Measurements from ENCODE around the gene TAS2R60. TPM values are rescaled to one million over a fixed set of nuclear protein-coding genes. Genes with fewer than 3 reads are reported as not detected.
A peak's percentile ranks its signal among the peaks of the same experiment; 100 is the strongest.
"Not testable (repeated sequence)": the region's sequence is repeated elsewhere in the genome, so short reads cannot be mapped to it uniquely, and the experiment has no call there.

Gene TAS2R60
- total RNA-seq, 1 donor from 2014 or later = 0.40 TPM

DNA sequence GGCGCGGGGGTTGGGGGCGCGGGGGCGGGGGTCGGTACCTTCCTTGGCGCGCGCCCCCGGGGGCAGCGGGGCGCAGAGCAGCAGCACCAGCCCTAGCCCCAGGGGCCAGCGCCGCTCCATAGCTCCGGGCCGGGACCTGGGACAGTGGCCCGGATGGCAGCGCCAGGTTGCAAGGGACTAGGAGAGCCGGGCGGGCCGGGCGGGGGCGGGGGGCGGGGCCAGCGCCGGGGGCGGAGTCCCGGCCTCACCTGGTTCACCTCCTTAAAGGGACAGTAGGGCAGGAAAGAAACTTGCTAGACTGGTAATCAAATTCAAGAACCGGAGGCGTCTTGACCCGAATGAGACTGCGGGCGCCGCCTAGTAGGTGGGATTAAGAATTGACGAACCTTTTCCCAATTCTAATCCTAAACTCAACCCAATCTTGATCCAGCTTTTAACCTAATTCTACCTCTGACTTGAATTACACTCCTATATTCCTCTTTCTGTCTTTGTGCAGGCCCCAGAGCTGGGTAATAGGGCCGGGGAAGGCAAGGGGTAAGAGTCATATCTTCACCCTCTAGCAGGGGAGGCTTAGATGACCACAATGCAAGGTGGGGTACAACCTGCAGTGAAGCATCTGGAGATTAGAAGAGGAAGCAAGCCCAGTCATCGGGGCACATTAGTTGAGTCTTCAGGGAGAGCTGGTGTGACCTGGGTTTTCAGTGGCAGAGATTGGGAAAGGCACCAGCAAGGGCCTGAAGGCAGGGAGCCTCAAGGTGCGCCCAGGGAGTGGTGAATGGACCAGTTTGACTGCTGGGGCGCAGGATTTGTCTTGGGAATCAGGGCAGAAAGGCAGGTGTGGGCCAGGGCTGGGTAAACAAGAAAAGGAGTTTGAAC, 34.3 kb upstream of the TAS2R60 start, which contains the start of gene EPHA1:
EPHA1 (minus strand) TSS at position 171 of the 876 bp plus-strand sequence; CDS start at position 120, 51 bp downstream.
- ATAC-seq = no peak
- intact Hi-C loops (cut with DNase I) = no loop called here
- DNase-seq (ENCODE audit: low spot score) = no peak

DNA sequence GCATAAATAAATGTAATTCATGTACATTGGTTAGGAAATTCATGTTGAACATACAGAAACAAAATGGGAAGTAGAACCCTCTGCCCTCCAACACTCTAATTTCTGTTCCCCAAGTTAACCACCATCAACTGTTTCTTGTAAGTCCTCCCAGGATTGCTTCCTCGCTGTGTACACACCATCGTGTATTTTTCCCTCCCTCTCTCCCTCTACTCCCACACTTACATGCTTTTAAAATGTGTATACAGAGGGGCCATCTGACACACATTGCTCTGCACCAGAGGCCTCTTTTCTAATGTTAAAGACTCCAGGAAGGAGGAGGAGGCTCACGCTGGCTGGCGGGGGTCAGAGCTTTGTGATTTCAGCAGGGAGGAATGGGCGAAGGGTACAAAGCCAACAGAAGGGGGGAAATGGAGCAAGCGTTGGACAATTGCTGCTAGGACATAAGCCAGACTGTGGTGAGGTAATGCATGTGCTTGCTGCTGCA, 32.7 kb upstream of the TAS2R60 start:
- no peak for DNase-seq (ENCODE audit: low spot score)
- no peak for ATAC-seq
- intact Hi-C loops (cut with DNase I) = loop anchor here (10.0 kb wide), 1 partner anchor 166 kb away; no protein-coding TSS in a partner anchor

GRCh38 chr7:143411976-143412708, 31.1 kb upstream of the TAS2R60 start:
- DNase-seq (ENCODE audit: low spot score) (no peak), ATAC-seq (no peak)
- intact Hi-C loops (cut with DNase I) = loop anchor here (10.0 kb wide), 1 partner anchor 167 kb away; no protein-coding TSS in a partner anchor

DNA sequence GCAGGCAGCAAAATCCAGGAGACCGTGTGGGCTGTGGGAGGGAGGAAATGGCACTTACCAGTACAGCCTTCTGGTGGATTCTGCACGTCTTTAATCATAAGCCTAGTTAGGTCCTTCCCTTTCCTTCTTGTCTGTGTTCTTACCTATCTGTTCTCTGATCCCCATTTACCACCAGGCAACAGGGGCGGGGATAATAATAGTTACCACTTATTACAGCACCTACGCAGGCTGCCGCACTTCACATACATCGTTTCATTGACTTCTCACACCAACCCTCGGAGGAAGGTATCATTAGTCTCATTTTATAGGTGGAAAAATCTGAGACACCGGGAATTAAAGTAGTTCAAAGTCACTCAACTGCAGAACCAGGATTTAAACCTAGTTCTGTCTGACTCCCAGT, 30.1 kb upstream of the TAS2R60 start:
- no peak for DNase-seq (ENCODE audit: low spot score)
- no peak for ATAC-seq
- intact Hi-C loops (cut with DNase I) = loop anchor here (10.0 kb wide), 1 partner anchor 168 kb away; no protein-coding TSS in a partner anchor

GRCh38 chr7:143415209-143415608, 28.0 kb upstream of the TAS2R60 start:
- intact Hi-C loops (cut with DNase I) = loop anchor here (10.0 kb wide), 1 partner anchor 170 kb away; no protein-coding TSS in a partner anchor
- DNase-seq (ENCODE audit: low spot score); ATAC-seq: not testable (repeated sequence)

- intact Hi-C loops (cut with DNase I) = loop anchor here (10.0 kb wide), 1 partner anchor 171 kb away; no protein-coding TSS in a partner anchor
- DNase-seq (ENCODE audit: low spot score) (no peak), ATAC-seq (no peak)
Observed at GRCh38 chr7:143415742-143416397, 27.4 kb upstream of the TAS2R60 start.

DNA sequence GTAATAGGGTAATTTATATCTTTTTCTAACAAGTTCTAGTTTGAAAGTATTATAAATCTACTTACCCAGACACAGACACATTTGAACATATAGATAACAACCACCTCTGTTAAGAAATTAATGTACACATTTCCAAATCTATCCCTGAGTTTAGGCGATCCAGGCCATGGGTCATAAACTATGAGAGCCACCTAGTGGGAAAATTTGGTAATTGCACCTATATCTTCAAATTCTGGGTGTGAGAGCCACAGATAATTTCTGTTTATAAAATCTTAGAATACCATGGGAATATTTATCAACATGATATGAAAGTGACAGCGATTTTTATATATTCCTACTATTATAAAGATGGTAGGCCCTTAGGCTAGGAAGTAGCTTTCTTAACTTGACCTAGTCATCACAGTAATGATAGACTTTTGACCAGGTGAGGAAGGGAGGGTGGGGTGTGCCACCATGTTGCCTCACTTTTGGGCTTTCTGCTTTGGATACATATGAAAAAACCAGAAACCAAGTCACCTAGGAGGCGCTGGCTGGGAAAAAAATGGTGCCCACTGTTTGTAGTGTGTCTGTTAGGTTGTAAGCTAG, 26.6 kb upstream of the TAS2R60 start:
- intact Hi-C loops (cut with DNase I) = loop anchor here (10.0 kb wide), 1 partner anchor 172 kb away; no protein-coding TSS in a partner anchor
- peak; percentile 61 for ATAC-seq
- DNase-seq (ENCODE audit: low spot score) = no peak

DNA sequence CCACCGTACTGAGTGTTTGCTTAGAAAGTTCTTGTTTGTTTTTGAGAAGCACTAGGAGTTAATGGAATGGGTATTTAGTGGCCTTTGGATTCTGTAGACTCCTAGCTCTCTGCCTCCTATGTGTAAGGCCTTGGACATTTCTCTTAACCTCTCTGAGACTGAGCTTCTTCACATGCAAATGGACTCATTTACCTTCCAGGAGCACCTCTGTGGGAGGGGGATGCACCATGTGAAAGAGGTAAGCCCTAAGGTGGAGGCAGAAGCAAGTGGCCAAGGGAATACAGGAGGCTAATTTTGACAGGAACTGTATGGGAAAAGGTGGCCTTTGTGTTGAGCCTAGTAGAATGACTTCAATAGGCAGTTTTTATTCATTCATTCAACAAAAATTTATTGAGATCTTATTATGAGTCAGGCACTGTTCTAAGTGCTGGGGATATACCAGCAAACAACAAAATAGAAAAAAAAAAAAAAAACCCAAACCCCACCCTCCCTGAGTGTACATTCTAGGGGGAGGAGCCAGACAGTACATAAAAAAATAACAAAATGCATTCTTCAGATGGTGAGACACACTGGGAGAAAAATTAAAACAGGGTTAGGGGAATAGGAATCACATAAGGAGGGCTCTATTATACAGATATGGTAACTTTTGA, 25.4 kb upstream of the TAS2R60 start:
- no peak for DNase-seq (ENCODE audit: low spot score)
- no peak for ATAC-seq
- intact Hi-C loops (cut with DNase I) = loop anchor here (10.0 kb wide), 1 partner anchor 173 kb away; no protein-coding TSS in a partner anchor

- intact Hi-C loops (cut with DNase I) = loop anchor here (10.0 kb wide), 1 partner anchor 174 kb away; no protein-coding TSS in a partner anchor
Observed at GRCh38 chr7:143418681-143419458, 24.4 kb upstream of the TAS2R60 start.

DNA sequence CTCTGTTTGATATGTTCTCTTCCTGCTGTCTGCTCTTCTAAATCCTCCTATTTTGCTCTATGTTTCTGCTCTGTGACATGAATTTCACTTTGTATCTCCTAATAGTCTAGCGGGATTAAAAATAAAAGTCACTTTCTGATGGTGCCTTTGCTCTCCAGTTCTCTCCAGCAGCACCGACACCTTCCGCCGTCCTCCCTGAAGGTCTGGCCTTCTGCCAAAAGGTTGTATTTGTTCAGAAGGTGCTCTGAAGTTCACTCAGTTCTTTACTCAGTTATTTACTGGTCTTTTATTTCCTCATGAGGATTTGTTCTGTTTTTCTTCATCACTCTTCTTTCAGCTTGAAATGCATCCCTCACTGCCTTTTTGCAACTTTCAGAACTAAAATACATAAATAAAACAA, 23.4 kb upstream of the TAS2R60 start:
- DNase-seq (ENCODE audit: low spot score) = no peak
- intact Hi-C loops (cut with DNase I) = loop anchor here (10.0 kb wide), 1 partner anchor 175 kb away; no protein-coding TSS in a partner anchor
- ATAC-seq = no peak

More at GRCh38 chr7:143418681-143419458, 24.4 kb upstream of the TAS2R60 start:
- DNase-seq (ENCODE audit: low spot score) = no peak
- no peak for ATAC-seq

DNA sequence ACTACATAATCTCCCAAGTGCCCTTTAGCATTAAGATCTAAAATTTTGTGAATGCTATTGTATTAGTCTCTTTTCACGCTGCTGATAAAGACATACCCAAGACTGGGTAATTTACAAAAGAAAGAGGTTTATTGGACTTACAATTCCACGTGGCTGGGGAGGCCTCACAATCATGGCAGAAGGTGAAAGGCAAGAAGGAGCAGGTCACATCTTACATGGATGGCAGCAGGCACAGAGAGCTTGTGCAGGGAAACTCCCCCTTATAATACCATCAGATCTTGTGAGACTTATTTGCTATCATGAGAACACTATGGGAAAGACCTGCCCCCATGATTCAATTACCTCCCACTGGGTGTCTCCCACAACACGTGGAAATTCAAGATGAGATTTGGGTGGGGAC, 22.6 kb upstream of the TAS2R60 start:
- ATAC-seq; intact Hi-C loops (cut with DNase I); DNase-seq (ENCODE audit: low spot score): not testable (repeated sequence)

DNA sequence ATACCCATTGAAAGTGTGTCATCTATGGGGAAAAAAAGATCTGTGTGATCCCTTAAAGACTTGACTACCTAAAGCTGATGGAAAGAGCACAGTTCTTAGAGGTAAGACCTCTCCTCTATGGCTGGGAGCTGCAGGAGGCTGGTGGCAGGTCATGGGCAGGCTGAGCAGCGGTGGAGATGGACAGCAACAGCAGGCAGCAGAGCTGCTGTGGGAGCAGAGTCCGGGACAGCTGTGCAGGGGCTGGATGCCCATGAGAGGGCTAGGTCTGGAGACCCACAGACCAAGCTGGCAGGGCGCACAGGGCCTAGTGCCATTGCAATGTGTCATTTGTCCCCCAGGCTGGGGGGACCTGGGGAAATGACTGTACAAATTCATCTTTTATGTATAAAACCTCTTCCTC, 21.2 kb upstream of the TAS2R60 start:
- intact Hi-C loops (cut with DNase I) = no loop called here
- DNase-seq (ENCODE audit: low spot score) (no peak), ATAC-seq (no peak)

DNA sequence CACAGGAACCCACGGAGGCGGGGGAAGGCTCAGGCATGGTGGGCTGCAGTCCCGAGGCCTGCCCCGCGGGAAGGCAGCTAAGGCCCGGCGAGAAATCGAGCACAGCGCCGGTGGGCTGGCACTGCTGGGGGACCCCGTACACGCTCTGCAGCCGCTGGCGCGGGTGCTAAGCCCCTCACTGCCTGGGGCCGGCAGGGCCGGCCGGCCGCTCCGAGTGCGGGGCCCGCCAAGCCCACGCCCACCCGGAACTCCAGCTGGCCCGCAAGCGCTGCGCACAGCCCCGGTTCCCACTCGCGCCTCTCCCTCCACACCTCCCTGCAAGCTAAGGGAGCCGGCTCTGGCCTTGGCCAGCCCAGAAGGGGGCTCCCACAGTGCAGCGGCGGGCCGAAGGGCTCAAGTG, 18.8 kb upstream of the TAS2R60 start:
- DNase-seq (ENCODE audit: low spot score); intact Hi-C loops (cut with DNase I); ATAC-seq: not testable (repeated sequence)

DNA sequence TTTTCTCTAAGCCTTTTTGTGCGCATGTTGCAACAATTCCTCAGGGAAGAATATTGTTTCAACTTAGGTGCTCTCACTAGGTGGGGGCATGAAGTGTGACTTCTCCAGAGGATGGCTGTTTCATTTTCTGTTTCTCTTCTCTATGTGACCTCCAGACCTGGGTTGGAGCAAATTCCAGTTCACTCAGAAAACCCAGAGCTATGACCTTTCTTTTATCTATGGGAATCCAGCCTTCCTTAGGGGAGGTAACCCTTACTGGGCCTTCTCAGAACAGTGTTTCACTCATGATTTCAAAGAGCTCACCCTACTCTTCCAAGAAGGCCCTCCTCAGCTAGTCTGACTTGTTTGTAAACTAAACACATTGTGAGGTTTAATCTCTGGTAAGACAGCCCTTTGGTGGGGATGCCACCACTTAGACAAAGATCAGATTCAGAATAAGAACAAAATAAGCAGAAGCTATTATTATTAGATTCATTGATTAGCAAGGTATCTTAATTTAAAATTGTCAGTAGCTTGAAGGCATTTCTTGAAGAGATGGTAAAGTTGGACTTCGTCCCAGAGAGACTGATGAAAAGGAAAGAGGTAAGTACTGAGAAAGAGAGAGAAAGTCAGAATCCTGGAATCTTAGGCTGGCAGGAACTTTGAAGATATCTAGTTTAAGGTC, 16.6 kb upstream of the TAS2R60 start:
- intact Hi-C loops (cut with DNase I) = no loop called here
- ATAC-seq = no peak

DNA sequence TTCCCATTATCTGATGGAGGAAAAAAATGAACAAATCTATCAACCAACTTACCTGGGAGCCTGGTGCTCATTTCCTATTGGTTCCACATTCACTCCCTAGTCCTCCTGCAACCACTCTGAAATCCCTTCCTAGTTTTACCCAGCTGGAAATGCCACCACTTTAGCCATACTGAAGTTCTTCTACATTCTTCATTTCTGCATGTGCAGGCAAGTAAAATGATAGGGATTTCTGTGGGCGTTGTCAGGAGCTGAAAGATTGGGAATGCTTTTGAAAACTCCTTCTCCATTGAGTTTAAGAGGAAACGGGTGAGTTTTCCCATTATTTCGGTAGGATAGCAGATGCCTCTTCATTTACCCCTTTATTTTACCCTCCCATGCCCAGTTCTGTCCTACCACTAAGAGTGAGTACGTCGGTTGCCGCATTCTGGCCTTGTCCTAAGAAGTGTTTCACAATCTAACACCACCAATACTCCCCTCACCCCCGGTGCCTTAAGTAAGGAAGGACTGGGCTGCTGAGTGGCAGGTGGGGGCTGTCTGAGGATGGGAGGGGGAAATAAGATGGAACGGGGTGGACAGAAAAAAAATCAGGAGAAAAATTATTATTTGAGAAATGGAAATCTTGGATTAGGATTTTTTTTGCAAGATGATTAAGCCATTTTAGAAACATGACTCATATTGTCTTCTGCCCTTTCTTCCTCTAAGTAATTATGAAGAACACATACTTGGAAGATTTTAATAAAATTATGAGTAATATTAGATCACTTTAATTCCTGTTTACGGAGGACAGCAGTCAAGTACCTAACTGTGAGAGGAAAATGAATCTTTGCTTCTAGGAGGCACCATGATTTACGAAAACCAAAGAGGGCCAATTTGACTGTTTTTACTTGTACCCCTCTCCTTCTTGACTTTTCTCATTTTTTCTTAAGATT, 13.2 kb upstream of the TAS2R60 start:
- intact Hi-C loops (cut with DNase I) = no loop called here
- no peak for DNase-seq (ENCODE audit: low spot score)
- ATAC-seq = no peak

More for the DNA sequence above, 16.6 kb upstream of the TAS2R60 start:
- DNase-seq (ENCODE audit: low spot score) = no peak

DNA sequence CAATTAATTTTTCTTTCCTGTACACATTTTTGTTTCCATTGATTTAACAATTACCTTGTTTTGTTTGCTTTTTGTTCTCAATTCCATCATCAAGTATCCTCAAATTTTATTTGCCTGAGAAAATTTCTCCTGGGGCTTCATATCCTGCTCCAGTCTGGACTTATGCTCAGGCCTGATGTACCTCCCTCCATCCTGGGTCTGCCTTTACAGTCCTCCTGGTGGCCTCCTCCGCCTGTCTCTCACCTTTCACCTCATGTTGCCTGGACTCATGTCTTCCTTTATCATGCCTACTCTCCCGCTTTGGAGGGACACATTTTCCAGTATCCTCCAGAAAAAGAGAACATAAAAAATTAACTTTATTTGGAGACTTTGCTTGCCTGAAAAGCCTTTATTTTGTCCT, 12.1 kb upstream of the TAS2R60 start:
- ATAC-seq = no peak
- intact Hi-C loops (cut with DNase I) = no loop called here
- no peak for DNase-seq (ENCODE audit: low spot score)

Data from sciatic nerve (tissue), 2 donors.